ENCODE measurements around the gene PCDH10.

- TF ChIP-seq EZH2phosphoT487 (IDR thresholded peaks at IDR 0.05) (no peak), EZH2 (IDR thresholded peaks at IDR 0.05) (no peak), CTCF (IDR thresholded peaks at IDR 0.05) (no peak)
These were observed 36.5 kb upstream of the PCDH10 start for GRCh38 chr4:133112641-133113040.

Data from neural progenitor cell (in vitro differentiated cells).